ENCODE data around the gene MARCHF10.

- TF ChIP-seq CTCF (conservative IDR thresholded peaks at IDR 0.05; ENCODE audit: low read length), result no peak
- no peak for TF ChIP-seq EZH2phosphoT487 (IDR thresholded peaks at IDR 0.05; ENCODE audit: borderline replicate concordance)
Measured at GRCh38 chr17:62690168-62690897, 117.8 kb downstream of the MARCHF10 start.

Measured in Loucy (cell line).